NCI-H1436 (cell line): ENCODE results near the gene SMYD2.
A peak's percentile ranks its signal among the peaks of the same experiment; 100 is the strongest.
"Not testable (repeated sequence)": the region's sequence is repeated elsewhere in the genome, so short reads cannot be mapped to it uniquely, and the experiment has no call there.

Source experiments
- DNase-seq: peaks from one replicate; lab custom pipeline; 2025; lab: John Stamatoyannopoulos, UW

SMYD2 gene

GRCh38 chr1:214271995-214272731 is 8.8 kb upstream of the SMYD2 start:
- no peak for DNase-seq

DNA sequence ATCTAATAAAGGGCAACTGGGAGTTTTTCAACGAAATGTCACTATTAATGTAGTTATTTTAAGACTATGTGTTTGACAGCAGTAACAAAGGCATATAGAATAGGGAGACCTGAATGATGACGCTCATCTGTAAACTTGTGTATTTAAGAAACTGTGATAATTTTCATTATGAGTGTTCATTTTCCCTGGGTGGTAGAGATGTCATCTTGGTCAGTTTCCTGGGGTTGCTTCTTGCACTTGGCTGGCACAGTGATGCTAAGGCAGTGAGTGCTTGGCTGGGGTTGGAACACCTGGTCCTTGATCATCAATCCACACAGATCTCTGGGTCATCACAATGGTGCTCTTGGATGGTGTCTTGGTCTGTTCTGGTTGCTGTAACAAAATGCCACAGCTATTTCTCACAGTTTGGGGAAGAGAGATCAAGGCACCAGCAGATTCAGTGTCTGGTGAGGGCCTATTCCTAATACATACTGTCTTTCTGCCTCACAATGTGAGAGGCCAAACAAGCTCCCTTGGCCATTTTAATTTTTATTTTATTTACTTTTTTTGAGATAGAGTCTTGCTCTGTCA is 7.9 kb upstream of the SMYD2 start:
- no peak for DNase-seq

GRCh38 chr1:214275700-214276099 is 5.3 kb upstream of the SMYD2 start:
- DNase-seq: not testable (repeated sequence)

DNA sequence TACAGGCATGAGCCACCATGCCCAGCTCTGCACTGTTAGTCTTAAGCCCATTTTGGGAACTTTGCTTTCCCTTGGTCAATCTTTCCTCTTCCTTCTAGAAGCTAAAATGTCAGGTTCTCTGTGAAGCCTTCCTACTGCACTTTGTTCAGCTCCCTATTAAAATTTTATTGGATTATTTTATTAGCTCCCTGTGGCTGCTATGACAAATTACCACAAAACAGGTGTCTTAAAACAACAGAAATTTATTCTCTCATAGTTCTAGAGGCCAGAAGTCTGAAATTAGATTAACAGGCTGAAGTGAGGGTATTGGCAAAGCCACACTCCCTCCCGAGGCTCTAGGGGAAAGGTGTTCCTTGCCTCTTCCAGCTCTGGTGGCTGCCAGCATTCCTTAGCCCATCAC is 4.2 kb upstream of the SMYD2 start:
- DNase-seq: no peak

DNA sequence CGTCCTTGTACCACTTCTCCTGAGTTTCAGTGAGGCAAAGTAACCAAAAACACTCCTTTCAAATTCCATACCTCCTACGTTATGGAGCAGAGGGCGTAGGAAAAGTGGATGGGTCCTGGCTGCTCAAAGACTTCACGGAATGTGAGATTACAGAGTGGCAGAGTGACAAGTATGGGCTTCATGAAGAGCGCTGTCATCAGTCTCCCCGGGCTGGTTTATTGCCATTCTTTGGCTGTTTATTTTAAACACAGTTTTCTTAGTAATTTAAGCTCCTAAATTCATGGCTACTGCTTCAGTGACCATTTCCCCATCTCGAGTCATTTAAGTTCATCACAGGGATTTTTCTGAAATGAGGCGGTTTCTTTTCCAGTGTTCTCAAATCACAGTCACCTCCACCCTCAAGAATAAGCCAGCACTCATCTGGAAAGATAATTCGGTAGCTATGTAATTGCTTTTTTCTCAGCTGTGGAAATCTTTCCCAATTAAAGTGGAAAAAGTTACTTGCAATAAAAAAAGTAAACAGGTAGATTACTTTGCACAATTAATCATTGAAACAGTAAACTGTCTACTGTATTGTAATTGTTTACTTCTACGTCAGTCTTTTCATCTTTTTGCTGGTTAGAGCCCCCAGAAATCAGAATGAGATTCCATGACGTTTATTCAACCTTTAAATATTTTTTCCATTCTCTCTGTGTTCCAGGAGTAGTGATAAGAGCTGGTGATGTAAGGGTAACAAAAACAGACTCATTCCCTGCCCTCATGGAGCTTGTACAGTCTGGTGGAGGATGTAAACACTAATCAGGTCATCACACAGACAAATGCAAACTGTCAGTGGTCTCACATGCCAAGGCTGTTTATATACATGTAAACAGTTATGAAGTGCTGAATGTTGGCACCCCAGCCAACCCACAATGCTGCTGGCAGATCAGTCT is 3.0 kb upstream of the SMYD2 start:
- no peak for DNase-seq

DNA sequence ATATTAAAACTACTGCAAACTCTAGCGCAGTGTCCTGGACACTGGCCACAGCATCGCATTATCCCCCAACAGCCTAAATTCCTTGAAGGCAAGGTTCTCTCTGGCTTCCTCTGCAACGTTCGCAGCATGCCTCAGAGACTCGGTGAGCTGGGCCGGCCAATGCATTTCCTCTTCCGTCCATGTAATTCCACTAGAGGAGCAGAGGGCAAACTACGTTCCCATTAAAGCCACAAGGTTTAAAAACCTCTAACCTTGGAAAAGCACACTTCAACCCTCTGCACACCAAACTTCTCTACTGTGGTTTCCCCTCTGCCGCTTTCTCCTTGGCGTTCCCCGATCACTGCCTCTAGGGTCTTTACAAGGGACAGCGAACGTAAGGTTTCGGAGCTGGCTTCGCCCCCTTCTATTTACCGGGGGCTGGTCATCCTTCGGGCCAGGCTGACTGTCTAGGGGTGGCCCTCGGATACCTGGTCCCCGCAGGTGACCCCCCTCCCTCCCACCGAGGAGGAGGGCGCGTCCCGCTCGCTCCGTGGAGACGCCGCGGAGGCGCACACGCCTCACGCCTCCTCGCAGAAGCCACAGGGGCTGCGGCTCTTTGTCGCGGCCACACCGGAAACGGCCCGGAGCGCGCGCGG is 456 bp upstream of the SMYD2 start:
- DNase-seq: peak; percentile 29

DNA sequence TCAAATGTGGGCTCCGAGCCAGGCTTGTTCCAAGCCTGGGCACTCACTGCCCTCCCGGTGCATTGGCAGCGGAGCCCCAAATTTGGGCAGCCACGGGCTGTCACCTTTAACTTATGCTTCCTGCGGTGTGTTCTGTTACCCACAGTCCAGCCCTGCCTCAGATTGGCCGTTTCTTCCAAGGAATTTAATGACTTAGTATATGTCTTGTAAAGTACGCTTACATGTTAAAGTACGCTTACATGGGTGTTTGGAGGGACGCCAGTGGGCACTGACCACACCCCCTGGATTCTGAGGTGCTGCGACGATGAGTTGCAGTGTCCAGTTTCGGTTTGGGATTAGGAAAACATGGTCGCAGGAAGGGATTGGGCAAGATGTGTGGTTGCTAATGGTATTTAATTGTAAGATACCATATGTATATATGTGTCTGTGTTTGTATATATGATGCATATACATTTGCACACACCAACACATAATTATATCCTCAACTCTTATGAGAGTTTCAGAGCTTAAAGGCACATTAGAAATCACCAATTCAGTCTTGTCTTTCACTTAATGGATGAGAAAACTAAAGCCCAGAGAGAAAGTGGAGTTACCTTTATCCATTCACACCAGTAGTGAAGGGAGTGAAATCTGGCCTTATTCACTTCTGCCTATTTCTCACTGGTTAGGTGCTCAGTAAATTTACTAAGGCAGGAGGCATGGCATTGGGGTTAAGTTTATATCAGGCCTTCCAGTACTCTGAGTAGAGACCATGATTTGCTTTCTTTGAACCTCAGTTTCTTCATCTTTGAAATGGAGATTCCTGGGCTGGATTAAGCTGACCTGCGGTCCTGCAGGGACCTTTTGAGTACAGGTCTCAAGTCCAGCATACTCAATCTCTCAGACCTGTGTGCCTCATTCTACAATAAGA is 1.0 kb downstream of the SMYD2 start:
- no peak for DNase-seq

GRCh38 chr1:214282630-214283242 is 1.8 kb downstream of the SMYD2 start:
- DNase-seq: no peak

DNA sequence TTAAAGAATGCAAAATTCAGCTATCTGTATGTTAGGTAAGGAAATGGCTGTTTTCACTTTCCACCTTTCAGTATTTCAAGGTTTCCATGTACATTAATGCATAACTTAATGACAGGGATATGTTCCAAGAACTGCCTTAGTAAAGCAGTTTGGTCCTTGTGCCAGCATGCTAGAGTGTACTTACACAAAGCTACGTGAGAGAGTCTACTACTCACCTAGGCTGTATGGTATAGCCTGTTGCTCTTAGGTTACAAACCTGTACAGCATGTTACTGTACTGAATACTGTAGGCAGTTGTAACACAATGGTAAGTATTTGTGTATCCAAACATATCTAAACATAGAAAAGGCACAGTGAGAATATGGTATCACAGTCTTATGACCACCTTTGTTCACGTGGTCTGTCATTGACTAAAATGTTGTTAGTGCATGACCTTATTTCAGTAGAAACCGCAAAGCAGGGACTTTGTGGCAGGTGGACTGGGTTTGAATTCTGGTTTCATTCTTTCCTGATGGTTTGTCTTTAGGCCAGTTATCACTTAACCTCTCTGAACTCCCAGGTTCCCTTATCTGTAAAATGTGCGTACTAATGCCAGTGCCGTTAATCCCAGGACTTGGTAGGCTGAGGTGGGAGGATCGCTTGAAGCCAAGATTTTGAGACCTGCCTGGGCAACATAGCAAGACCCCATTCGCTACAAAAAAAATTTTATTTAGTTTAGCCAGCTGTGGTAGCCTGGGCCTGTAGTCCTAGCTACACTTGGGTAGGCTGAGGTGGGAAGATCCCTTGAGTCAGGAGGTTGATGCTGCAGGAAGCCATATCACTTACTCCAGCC is 4.9 kb downstream of the SMYD2 start:
- DNase-seq: peak; percentile 9

- no peak for DNase-seq
Observed at GRCh38 chr1:214287884-214288283, 6.9 kb downstream of the SMYD2 start.

- DNase-seq: no peak
Observed at GRCh38 chr1:214289574-214290272, 8.8 kb downstream of the SMYD2 start.

GRCh38 chr1:214290424-214291037 is 9.6 kb downstream of the SMYD2 start:
- peak; percentile 48 for DNase-seq

DNA sequence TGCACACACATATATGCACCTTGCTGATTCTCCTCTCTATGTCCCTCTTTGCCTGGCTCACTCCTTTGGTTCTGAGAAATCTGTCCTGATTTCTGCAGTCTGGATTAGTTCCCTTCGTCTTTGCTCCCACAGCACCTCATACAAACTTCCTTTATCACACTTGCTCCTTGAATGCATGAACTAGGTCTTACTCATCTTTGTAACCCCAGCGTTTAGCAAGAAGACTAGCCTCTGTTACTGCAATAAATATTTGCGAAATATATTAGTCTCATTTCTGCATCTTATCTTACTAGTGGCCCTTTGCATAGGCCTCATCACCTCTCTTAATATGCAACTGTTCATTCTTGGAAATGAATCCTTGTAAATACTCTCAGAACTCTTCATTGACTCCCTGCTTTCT is 11.4 kb downstream of the SMYD2 start:
- no peak for DNase-seq

DNA sequence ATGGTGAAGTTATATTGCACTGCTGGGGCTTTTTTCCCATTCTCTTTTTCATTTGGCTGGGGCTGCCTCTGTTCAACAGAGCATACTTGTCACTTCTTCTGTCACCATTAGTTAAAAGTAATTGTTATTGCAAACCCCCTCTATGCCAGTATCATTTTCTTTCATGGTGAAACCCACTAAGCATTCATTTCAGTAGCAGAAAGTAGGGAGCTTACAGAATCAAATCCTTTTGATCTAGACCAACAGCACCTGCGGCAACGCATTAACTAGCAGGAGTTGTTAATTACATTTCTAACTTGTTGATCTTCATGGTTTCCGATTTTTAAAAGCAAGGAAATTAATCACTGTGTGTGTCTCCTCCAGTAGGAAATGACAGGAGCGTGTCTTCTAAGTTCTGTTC is 15.0 kb downstream of the SMYD2 start:
- DNase-seq: no peak

- no peak for DNase-seq
Observed at GRCh38 chr1:214296860-214297745, 16.1 kb downstream of the SMYD2 start.

- no peak for DNase-seq
Observed at GRCh38 chr1:214300149-214300780, 19.3 kb downstream of the SMYD2 start.

GRCh38 chr1:214301526-214301925 is 20.6 kb downstream of the SMYD2 start:
- DNase-seq: no peak
